Loucy (cell line): Measurements from ENCODE around the gene CDK5.

Source experiments
- H2AFZ ChIP-seq: fragments of 200-600 bp; sonication (generic); 2 replicates; pipeline ENCODE4 v1.6.0; 2016; ENCODE audit warnings: antibody characterized with exemption, mild to moderate bottlenecking, low read length, moderate library complexity
- H3F3A ChIP-seq: fragments of 200-600 bp; 2 replicates; pipeline ENCODE4 v1.6.0; 2016; ENCODE audit warnings: antibody characterized with exemption, low read depth, mild to moderate bottlenecking
- H3K27me3 ChIP-seq: fragments of 200-600 bp; sonication (generic); 2 replicates; pipeline ENCODE4 v1.6.1; 2014; ENCODE audit warnings: low read length, mild to moderate bottlenecking; ENCODE audit not compliant: insufficient read depth, poor library complexity, severe bottlenecking
- H3K36me3 ChIP-seq: fragments of 200-600 bp; sonication (generic); 2 replicates; pipeline ENCODE4 v1.6.1; 2016; ENCODE audit warnings: low read length; ENCODE audit not compliant: insufficient read depth
- H3K4me1 ChIP-seq: fragments of 200-600 bp; sonication (generic); 2 replicates; pipeline ENCODE4 v1.5.1; 2014; ENCODE audit warnings: low read length, mild to moderate bottlenecking; ENCODE audit not compliant: insufficient read depth, poor library complexity, severe bottlenecking
- H3K4me2 ChIP-seq: fragments of 200-600 bp; sonication (generic); 2 replicates; pipeline ENCODE4 v1.6.0; 2014; ENCODE audit warnings: antibody characterized with exemption, low read length, low read depth, mild to moderate bottlenecking; ENCODE audit not compliant: poor library complexity, severe bottlenecking
- H3K4me3 ChIP-seq: fragments of 200-600 bp; sonication (generic); 2 replicates; pipeline ENCODE4 v1.5.1; 2014; ENCODE audit warnings: low read length, mild to moderate bottlenecking, mixed read lengths; ENCODE audit not compliant: poor library complexity, severe bottlenecking
- H3K79me2 ChIP-seq: fragments of 200-600 bp; sonication (generic); 2 replicates; pipeline ENCODE4 v1.6.1; 2014; ENCODE audit warnings: low read length; ENCODE audit not compliant: insufficient read depth
- H3K9ac ChIP-seq: fragments of 200-600 bp; sonication (generic); 2 replicates; pipeline ENCODE4 v1.6.0; 2014; ENCODE audit warnings: mild to moderate bottlenecking, low read depth, low read length, moderate library complexity; ENCODE audit not compliant: poor library complexity, severe bottlenecking
- H3K9me2 ChIP-seq: fragments of 200-600 bp; sonication (generic); replicated peaks from 2 replicates; pipeline ENCODE4 v1.6.1; 2016; ENCODE audit warnings: low read depth, low read length, mixed read lengths
- H3K9me3 ChIP-seq: fragments of 200-600 bp; sonication (generic); 2 replicates; pipeline ENCODE4 v1.6.1; 2014; ENCODE audit warnings: mild to moderate bottlenecking, antibody characterized with exemption, low read length, low read depth; ENCODE audit not compliant: insufficient read depth
- H4K20me1 ChIP-seq: fragments of 200-600 bp; sonication (generic); 2 replicates; pipeline ENCODE4 v1.6.0; 2014; ENCODE audit warnings: antibody characterized with exemption, low read length, mild to moderate bottlenecking; ENCODE audit not compliant: insufficient read depth, poor library complexity, severe bottlenecking
- EZH2phosphoT487 ChIP-seq: fragments of 200-600 bp; IDR thresholded peaks from 2 replicates; pipeline ENCODE4 v1.6.1; 2018; ENCODE audit warnings: antibody characterized with exemption, mild to moderate bottlenecking, moderate library complexity, borderline replicate concordance
- TF ChIP-seq, protein P1 (sequence below): fragments of 200-600 bp; sonication (generic); conservative IDR thresholded peaks from 2 replicates; pipeline ENCODE4 v1.5.1; 2014; ENCODE audit warnings: mild to moderate bottlenecking, antibody characterized with exemption, low read length

CDK5 gene

DNA sequence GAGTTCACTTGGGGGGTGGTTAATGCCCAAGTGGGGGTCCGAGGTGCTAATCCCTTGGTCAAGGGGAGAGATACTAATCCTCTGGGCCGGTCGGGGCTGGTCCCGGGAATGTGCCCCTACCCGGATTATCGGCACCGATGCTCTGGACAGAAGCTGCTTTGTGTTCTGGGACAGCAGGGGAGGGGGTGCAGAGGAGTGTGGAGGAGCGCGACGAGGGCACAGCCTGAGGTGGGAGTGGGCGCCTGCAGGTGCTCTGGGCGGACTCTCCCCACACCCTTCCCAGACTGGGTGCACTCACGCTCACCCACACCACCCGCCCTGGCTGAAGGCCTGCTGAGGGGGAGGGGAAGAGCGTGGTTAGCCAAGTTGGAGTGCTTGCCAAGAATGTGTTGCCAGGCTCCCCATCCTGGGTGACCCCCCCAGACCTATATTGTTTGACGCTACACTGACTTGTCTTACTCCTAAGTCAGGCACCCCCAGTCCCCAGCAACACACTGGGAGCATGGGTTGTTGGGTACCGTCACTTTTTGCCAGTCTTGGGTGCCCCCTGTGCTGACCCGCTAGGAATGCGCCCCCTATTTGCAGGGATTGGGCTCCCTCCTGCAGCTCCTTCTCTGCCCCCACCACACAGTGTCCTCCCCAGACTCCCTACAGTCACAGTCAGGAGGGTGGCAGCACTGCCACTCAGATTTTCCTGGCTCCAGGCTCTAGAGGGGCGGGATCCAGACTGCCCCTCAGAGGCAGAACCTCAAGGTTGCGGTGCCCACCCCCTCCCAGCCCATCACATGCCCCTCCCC, 2.9 kb upstream of the CDK5 start:
- no peaks in the 10 kb centered on the region for H3F3A ChIP-seq
- TF ChIP-seq, protein P1, sequence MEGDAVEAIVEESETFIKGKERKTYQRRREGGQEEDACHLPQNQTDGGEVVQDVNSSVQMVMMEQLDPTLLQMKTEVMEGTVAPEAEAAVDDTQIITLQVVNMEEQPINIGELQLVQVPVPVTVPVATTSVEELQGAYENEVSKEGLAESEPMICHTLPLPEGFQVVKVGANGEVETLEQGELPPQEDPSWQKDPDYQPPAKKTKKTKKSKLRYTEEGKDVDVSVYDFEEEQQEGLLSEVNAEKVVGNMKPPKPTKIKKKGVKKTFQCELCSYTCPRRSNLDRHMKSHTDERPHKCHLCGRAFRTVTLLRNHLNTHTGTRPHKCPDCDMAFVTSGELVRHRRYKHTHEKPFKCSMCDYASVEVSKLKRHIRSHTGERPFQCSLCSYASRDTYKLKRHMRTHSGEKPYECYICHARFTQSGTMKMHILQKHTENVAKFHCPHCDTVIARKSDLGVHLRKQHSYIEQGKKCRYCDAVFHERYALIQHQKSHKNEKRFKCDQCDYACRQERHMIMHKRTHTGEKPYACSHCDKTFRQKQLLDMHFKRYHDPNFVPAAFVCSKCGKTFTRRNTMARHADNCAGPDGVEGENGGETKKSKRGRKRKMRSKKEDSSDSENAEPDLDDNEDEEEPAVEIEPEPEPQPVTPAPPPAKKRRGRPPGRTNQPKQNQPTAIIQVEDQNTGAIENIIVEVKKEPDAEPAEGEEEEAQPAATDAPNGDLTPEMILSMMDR = peak; percentile 44
- no peak for TF ChIP-seq EZH2phosphoT487
- peaks cover 13% of the 10 kb centered on the region; the same call in 1 of the 2 replicates for H3K36me3 ChIP-seq
- H4K20me1 ChIP-seq = peaks cover 28% of the 10 kb centered on the region
- no peak overlapping the region for H2AFZ ChIP-seq
- H3K4me3 ChIP-seq = peak overlapping the region; percentile 93
- H3K27me3 ChIP-seq = no peaks in the 10 kb centered on the region
- H3K79me2 ChIP-seq = peaks cover 40% of the 10 kb centered on the region
- H3K9ac ChIP-seq = peak overlapping the region; percentile 78
- no peaks in the 10 kb centered on the region for H3K9me3 ChIP-seq
- H3K9me2 ChIP-seq = no peaks in the 10 kb centered on the region
- H3K4me2 ChIP-seq = peak overlapping the region; percentile 94
- H3K4me1 ChIP-seq = peaks cover 31% of the 10 kb centered on the region

DNA sequence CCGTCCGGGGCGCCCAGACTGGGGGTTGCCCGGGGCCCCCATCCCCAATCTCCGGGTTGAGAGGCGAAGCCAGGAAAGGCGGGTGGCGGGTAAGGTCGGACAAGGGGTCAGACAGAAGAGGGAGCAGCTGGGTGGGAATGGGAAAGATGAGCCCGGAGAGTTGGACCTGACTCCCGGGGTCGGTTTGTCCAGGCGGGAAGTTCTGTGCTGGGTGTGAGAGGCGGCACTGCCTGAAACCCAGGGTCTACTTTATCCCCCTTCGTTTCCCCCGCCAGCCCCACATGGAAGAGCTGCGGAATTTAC, 2.4 kb upstream of the CDK5 start:
- H3K36me3 ChIP-seq = peaks cover 8% of the 10 kb centered on the region; the same call in 1 of the 2 replicates
- peaks cover 40% of the 10 kb centered on the region for H3K79me2 ChIP-seq
- H3K4me2 ChIP-seq = peak overlapping the region; percentile 94
- H3K9me2 ChIP-seq = no peaks in the 10 kb centered on the region
- TF ChIP-seq, protein P1 = no peak
- no peak for TF ChIP-seq EZH2phosphoT487
- H3K4me1 ChIP-seq = peaks cover 31% of the 10 kb centered on the region
- H3K4me3 ChIP-seq = peak overlapping the region; percentile 93
- H3F3A ChIP-seq = no peaks in the 10 kb centered on the region
- peaks cover 28% of the 10 kb centered on the region for H4K20me1 ChIP-seq
- peak overlapping the region; percentile 78 for H3K9ac ChIP-seq
- H3K9me3 ChIP-seq = no peaks in the 10 kb centered on the region
- peak overlapping the region; percentile 80; the same call in 1 of the 2 replicates for H2AFZ ChIP-seq
- no peaks in the 10 kb centered on the region for H3K27me3 ChIP-seq

DNA sequence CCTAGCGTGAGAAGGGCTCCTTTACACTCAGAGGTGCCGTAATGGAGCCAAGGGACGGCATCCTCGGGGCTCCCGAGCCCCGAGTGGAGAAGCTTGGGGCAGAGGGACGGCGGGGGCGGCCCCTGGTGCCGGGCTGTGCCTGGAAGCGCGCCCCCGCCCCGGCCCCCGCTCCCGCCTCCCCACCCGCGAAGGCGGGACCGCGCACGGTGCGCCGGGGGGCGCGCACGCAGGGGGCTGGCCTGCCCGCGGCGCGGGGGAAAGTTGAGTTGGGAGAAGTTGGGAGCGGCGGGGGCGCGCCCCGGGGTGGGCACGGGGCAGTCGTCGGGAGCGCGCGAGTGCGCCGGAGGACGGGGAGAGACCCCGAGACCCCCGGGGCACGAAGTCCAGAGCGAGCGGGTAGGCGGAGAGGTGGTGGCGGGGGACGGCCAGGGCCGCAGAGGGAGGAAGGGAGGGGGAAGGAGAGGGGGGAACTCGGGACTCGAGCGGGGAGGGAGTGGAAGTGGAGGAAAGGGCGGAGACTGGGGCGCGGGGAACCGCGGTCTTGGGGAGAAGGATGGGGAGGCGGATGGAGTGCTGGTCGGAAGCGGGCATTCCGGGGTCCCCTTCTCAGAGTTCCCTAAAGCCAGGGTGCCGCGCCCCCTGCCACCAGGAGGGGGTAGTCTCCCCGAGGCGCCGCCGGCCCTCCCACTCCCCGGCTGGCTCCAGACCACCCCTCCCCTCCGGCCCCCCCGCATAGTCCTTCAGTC, 1.8 kb upstream of the CDK5 start, which contains the start of gene SLC4A2:
SLC4A2 (plus strand) TSS at position 223 of the 746 bp plus-strand sequence. CDS start 2,399 bp downstream, outside the sequence.
- Histone ChIP-seq H3K9ac (peak within 1 kb of the TSS; percentile 78), H3K4me3 (peak within 1 kb of the TSS; percentile 93), H4K20me1 (peaks cover 28% of the 10 kb centered on the region), H3K9me3 (no peaks in the 10 kb centered on the region), H3K36me3 (peaks cover 3% of the 10 kb centered on the region; the same call in 1 of the 2 replicates), H3F3A (no peaks in the 10 kb centered on the region), H2AFZ (peak within 1 kb of the TSS; percentile 80), H3K4me1 (peaks cover 31% of the 10 kb centered on the region), H3K9me2 (no peaks in the 10 kb centered on the region), H3K4me2 (peak within 1 kb of the TSS; percentile 99), H3K79me2 (peaks cover 40% of the 10 kb centered on the region), H3K27me3 (no peaks in the 10 kb centered on the region)
- TF ChIP-seq, protein P1 = peak; percentile 51
- no peak for TF ChIP-seq EZH2phosphoT487
